Caki2 (cell line): Measurements from ENCODE around the gene SOX2. TPM values are rescaled to one million over a fixed set of nuclear protein-coding genes. Genes with fewer than 3 reads are reported as not detected.

Experiments
- DNase-seq: peaks from one replicate; pipeline ENCODE4 v3.0.0-alpha.2; 2015; ENCODE audit warnings: low read depth
- in situ Hi-C: cut with HindIII; loops from 2 replicates; pipeline ENCODE4 v1.10.0; 2016; ENCODE audit warnings: low sequenced_read_pairs, low pct_unique_long_range_greater_than_20kb, mixed read lengths
- total RNA-seq: library from RNA; depleted of rRNA; stranded (reverse); fragments of >200 nt; shearing (Covaris generic); gene quantifications from 2 replicates; pipeline ENCODE4 v1.2.3, GENCODE V29; 2014; ENCODE audit warnings: low replicate concordance

Gene SOX2
- total RNA-seq, 1 experiment from 2014 or later: not detected

DNA sequence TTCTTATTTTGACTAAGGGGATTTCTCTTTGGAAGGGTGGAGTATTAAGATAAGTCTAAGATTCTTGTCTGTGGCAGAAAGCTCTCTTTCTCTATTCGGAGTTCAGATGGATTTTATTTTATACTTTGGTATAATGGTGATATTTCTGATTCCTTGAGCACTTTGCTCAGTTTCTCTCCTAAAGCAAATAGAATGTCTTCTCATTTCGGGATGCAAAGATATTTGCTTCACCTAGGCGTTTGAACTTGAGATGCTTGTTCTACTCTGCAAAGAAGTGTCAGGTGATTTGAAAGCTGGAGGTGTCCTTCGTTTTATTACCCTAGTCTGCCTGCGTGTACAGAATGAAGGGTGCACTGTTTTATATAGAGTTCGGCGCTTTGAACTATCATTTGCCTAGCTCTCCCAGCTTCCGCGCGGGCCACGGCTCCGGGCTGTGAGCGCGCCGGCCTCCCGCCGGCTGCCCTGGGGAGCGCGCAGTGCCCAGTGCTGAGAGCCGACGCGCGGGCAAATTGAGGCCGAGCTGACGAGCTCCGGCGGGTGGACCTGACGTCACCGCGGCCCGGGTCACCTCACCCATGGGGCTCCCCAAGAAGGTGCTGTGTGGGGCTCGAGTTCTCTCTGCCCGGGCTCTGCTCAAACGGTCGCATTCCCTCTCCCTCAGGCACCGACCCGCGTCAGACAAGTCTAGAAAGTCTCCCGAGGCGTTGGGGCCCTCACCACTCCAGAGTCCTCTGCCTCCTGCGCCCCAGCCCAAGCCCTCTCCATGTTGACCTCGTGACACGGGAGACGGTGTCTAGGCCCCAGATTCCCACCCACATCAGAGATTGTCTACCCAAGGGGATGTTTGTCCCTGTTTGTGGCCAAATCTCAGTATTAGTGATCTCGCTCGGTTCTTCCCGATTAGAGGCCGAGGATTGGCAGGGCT lies 7.5 kb downstream of the SOX2 start:
- in situ Hi-C loops: no loop called here
- no peak for DNase-seq

GRCh38 chr3:181719991-181720680 lies 8.4 kb downstream of the SOX2 start:
- DNase-seq: no peak
- in situ Hi-C loops: no loop called here

DNA sequence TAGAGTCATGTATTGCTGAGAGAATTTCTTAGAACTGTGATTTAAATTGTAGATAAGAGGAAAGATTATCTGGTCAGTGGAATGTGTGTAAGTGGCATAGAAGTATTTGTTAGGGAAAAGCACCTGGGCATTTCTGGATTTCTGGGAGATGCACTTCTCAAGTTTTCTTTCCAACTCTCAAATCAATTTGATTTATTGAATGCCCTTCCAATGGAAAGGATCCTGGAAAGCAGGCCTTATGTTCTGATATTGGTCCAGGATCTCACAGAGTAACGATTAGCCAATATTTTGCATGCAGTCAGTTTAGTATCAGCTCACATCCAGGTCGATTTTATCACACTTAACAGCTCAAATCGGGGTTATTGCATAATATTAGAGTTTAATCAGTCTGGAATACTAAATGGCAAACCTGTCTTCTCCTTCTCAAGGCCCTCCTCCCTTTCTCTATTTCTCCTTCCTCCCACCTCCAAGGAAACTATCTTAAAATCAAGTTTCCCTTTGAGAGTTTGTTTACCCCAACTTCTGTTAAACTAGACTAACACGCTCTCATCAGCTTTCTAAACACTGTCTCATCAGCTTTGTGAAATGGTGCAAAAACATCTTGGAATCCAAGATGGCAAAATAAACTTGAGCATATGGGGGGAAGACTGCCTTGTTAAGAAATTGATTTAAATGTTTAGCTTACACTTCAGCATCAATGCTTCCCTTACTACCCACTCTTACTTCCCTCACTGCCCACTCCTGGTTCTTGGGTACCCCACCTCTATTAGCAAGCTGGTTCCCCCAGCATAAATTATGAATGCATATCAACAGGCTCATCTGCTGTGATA lies 9.5 kb downstream of the SOX2 start:
- in situ Hi-C loops: no loop called here
- no peak for DNase-seq

DNA sequence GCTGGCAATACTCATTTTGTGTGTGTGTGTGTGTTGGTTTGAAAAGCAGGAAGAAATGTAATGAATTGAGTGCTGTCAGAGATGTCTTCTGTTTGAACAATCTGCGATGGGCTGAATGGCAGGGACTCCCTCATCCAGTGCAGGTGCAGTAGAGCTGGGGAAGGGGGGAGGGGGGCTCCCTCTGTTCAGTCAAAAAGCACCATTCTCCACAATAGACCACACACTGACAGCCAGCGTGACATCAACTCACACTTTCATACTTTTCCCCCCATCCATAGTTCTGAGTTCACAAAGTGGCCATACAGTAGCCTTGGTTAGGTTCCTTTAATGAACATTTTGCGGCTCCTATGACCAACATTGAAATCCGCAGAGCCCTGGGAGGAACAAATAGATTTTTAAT lies 10.4 kb downstream of the SOX2 start:
- DNase-seq: no peak
- in situ Hi-C loops: no loop called here

- in situ Hi-C loops: no loop called here
- DNase-seq: no peak
Observed at GRCh38 chr3:181722766-181723425, 11.2 kb downstream of the SOX2 start.

GRCh38 chr3:181723625-181724191 lies 12.0 kb downstream of the SOX2 start:
- no peak for DNase-seq
- in situ Hi-C loops: no loop called here

GRCh38 chr3:181724192-181724965 lies 12.7 kb downstream of the SOX2 start:
- in situ Hi-C loops: no loop called here
- no peak for DNase-seq

GRCh38 chr3:181725131-181725731 lies 13.5 kb downstream of the SOX2 start:
- in situ Hi-C loops: no loop called here
- no peak for DNase-seq

DNA sequence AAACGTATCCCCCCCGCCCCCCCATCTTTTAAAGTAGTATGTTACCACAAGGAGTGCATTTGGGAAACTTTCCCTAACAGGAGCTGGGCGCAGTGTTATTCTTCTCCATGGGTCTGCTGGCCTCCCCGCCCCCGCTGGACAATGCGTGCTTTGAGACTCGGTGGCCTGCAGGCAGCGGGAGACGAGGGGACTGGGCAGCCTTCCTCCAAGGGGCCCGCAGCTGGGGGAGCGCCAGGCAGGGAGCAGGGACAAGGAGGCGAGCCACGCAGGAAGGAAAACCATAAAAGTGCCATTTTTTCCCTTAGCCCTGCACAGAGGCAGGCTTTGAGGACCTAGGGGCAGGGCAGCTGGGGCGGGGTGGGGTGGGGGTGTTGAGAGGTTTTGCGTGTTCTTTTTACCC lies 14.1 kb downstream of the SOX2 start:
- in situ Hi-C loops: no loop called here
- DNase-seq: no peak

GRCh38 chr3:181726351-181727330 lies 14.9 kb downstream of the SOX2 start:
- DNase-seq: no peak
- in situ Hi-C loops: no loop called here

- in situ Hi-C loops: no loop called here
Observed at GRCh38 chr3:181727341-181728032, 15.8 kb downstream of the SOX2 start.

DNA sequence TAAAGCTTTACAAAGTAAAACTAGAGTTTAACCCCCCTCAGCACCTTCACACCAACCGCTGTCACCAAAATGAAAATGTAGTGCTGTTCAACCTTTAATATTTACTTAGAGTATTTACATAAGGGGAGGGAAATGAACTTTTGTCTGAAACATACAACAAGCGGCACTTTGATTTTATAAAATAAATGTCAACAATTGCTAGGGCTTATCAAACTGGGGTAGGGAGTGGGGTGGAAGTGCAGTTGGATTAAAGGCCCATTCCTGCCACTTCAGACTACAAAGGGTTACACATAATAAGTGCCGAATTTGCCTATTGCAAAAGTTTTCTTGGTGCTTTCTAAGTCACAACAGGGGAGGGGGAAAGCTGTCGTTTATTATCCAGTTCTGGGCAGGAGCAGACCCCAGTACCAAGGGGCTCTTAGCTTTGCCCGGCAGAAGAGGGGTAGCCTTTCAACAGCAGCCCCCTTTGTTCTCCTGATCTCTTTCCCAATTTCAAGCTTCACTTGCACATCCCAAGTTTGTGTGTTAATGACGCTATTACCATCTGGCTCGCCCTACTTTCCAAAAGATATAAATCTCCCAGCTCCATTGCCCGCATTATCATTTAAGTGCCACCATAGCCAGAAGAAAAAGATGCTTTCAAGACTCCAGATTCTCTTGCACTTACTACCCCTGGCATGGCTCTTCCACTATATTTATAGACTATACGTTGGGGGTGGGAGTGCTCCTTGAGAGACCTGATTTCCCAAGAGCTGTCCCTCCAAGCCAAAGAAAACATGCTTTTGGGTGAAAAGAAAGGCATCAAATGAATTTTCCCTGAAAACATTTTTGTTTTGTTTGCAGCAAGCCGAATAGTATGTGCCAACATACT lies 17.0 kb downstream of the SOX2 start:
- in situ Hi-C loops: no loop called here
- DNase-seq: no peak

More at GRCh38 chr3:181727341-181728032, 15.8 kb downstream of the SOX2 start:
- no peak for DNase-seq

- DNase-seq: no peak
- in situ Hi-C loops: no loop called here
Observed at GRCh38 chr3:181729341-181729869, 17.7 kb downstream of the SOX2 start.

DNA sequence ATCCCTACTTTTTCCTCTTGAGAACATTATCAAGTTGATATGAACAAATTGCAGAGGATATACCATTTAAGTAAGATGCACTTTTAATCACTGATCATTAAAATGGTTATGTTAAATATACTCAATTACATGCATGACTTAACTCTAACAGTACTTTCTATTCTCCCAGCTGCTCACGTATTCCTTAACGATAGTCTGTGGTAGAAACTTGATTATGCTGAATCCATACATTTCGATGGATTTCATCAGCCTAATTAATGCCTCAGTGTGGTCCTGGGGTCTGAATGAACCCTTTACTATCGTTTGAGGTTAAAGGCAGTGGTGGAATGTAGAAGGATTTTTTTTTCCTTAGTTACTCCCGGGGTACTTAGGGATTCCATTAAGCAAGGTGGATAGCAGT lies 18.6 kb downstream of the SOX2 start:
- in situ Hi-C loops: no loop called here

More for the DNA sequence above, 18.6 kb downstream of the SOX2 start:
- DNase-seq: no peak
